MM.1S (cell line): Measurements from ENCODE around the gene SLC44A5.

Experiments
- CTCF ChIP-seq: fragments of 300-600 bp; sonication (generic); IDR thresholded peaks from 2 replicates; pipeline ENCODE4 v1.5.1; 2016; ENCODE audit warnings: antibody characterized with exemption, low read length, mixed read lengths
- EZH2 ChIP-seq: fragments of 300-600 bp; sonication (generic); optimal IDR thresholded peaks from 2 replicates; pipeline ENCODE3; 2017; ENCODE audit warnings: low read depth, mild to moderate bottlenecking, antibody characterized with exemption, low read length, mixed read lengths

- TF ChIP-seq CTCF (no peak), EZH2 (no peak)
These were observed 138.6 kb downstream of the SLC44A5 start for GRCh38 chr1:75472089-75472970.
